ENCODE results near the gene KCNQ5.

KCNQ5 gene

DNA sequence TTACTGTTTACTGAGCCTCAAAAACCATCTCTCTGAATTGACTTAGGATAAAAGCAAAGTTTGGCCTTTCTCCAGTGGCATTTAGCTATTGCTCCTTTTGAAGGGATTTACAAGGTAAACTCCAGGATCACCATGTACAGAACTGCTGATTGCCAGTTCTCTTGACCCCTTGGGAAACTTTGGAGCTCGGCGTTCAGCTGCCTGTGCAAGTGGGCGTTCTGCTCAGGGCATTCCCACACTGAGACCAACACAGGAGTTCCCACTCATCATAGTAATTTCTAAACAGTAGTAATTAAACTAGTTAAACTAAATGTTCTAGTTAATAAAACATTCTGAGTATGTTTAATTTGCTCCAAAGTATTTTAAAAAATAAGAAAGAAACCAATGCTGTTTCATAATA is 14.9 kb downstream of the KCNQ5 start:
- H3K27ac ChIP-seq (ENCODE audit: low read depth, low read length), result no peak overlapping the region
- H3K4me2 ChIP-seq (ENCODE audit: low read depth, low read length, poor library complexity, severe bottlenecking), result no peak overlapping the region
- H4K20me1 ChIP-seq (ENCODE audit: low read depth, low read length), result peaks cover 17% of the 10 kb centered on the region
- TF ChIP-seq, protein P1, sequence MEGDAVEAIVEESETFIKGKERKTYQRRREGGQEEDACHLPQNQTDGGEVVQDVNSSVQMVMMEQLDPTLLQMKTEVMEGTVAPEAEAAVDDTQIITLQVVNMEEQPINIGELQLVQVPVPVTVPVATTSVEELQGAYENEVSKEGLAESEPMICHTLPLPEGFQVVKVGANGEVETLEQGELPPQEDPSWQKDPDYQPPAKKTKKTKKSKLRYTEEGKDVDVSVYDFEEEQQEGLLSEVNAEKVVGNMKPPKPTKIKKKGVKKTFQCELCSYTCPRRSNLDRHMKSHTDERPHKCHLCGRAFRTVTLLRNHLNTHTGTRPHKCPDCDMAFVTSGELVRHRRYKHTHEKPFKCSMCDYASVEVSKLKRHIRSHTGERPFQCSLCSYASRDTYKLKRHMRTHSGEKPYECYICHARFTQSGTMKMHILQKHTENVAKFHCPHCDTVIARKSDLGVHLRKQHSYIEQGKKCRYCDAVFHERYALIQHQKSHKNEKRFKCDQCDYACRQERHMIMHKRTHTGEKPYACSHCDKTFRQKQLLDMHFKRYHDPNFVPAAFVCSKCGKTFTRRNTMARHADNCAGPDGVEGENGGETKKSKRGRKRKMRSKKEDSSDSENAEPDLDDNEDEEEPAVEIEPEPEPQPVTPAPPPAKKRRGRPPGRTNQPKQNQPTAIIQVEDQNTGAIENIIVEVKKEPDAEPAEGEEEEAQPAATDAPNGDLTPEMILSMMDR (IDR thresholded peaks at IDR 0.05; ENCODE audit: insufficient read depth, low read length, poor library complexity, severe bottlenecking), result no peak
- TF ChIP-seq EZH2phosphoT487 (conservative IDR thresholded peaks at IDR 0.05; ENCODE audit: low read length), result no peak
- H2AFZ ChIP-seq (ENCODE audit: low read depth, low read length, severe bottlenecking), result no peak overlapping the region
- H3K36me3 ChIP-seq (ENCODE audit: low read length), result peaks cover 7% of the 10 kb centered on the region; the same call in 1 of the 2 replicates
- no peak overlapping the region for H3K4me3 ChIP-seq (ENCODE audit: insufficient read depth, low read length, poor library complexity, severe bottlenecking)
- no peak overlapping the region for H3K9ac ChIP-seq (ENCODE audit: low read length)
- no peaks in the 10 kb centered on the region for H3K27me3 ChIP-seq (ENCODE audit: low read length)
- H3K9me3 ChIP-seq (ENCODE audit: insufficient read depth, low read length), result no peaks in the 10 kb centered on the region
- peaks cover 100% of the 10 kb centered on the region for H3K79me2 ChIP-seq (ENCODE audit: insufficient read depth, low read length)
- no peaks in the 10 kb centered on the region for H3K9me2 ChIP-seq (replicated peaks; ENCODE audit: insufficient read depth, low read length)
- no peaks in the 10 kb centered on the region; the same call in 1 of the 2 replicates for H3F3A ChIP-seq (ENCODE audit: insufficient read depth)

DNA sequence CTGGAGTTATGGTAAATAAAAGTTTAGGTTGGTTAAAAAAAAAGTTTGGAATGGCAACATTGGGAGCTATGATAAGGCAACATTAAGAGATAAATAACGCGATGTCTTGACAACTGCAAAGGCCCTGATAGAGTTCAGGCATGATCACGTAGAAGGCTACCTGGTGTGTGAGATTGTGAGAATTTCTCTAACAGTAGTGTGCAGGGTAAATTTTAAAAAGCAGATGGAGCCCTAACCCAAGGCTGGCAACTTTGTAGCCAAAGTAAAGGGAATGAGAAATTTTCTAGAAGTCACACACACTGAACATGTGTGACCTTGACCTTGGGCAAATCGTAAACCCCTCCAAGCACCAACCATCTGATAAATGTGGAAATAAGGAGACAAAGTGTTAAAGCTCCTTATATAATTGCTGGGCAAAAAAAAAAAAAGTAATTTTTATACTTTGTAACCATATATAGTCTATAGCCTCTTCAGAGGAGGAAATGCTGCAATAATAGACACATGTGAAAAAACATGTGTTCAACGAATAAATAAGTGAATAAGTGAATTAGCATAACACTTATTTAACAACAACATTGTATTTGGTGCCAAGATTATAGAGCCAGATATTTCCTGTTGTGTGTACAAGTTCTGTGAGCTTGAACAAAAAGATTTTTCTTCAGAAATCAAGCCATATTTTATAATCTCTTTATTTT is 18.2 kb downstream of the KCNQ5 start:
- H3K79me2 ChIP-seq (ENCODE audit: insufficient read depth, low read length), result peaks cover 99% of the 10 kb centered on the region
- H3F3A ChIP-seq (ENCODE audit: insufficient read depth), result no peaks in the 10 kb centered on the region; the same call in 1 of the 2 replicates
- peaks cover 12% of the 10 kb centered on the region for H4K20me1 ChIP-seq (ENCODE audit: low read depth, low read length)
- H2AFZ ChIP-seq (ENCODE audit: low read depth, low read length, severe bottlenecking), result no peak overlapping the region
- H3K27ac ChIP-seq (ENCODE audit: low read depth, low read length), result no peak overlapping the region
- H3K9ac ChIP-seq (ENCODE audit: low read length), result no peak overlapping the region
- H3K36me3 ChIP-seq (ENCODE audit: low read length), result peaks cover 7% of the 10 kb centered on the region; the same call in 1 of the 2 replicates
- no peaks in the 10 kb centered on the region for H3K9me2 ChIP-seq (replicated peaks; ENCODE audit: insufficient read depth, low read length)
- TF ChIP-seq EZH2phosphoT487 (conservative IDR thresholded peaks at IDR 0.05; ENCODE audit: low read length), result no peak
- TF ChIP-seq, protein P1 (IDR thresholded peaks at IDR 0.05; ENCODE audit: insufficient read depth, low read length, poor library complexity, severe bottlenecking), result no peak
- no peak overlapping the region for H3K4me2 ChIP-seq (ENCODE audit: low read depth, low read length, poor library complexity, severe bottlenecking)
- H3K9me3 ChIP-seq (ENCODE audit: insufficient read depth, low read length), result no peaks in the 10 kb centered on the region
- H3K27me3 ChIP-seq (ENCODE audit: low read length), result no peaks in the 10 kb centered on the region
- no peak overlapping the region for H3K4me3 ChIP-seq (ENCODE audit: insufficient read depth, low read length, poor library complexity, severe bottlenecking)

DNA sequence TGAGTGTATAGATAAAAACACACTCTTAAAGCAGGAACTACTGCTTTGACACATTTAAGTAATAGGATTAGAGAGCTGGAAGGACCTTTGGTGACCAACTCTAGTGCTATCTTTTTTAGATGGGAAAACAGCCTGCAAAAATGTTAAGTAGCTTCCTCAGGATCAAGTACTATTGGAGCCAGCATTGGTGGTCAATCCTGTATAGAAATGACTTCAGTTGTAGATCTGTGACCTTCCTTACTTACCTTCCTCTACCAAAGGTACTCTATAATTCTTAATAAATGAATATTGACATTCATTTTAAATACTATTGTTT is 18.7 kb downstream of the KCNQ5 start:
- H3K4me2 ChIP-seq (ENCODE audit: low read depth, low read length, poor library complexity, severe bottlenecking), result no peak overlapping the region
- no peak overlapping the region for H3K9ac ChIP-seq (ENCODE audit: low read length)
- no peaks in the 10 kb centered on the region for H3K9me3 ChIP-seq (ENCODE audit: insufficient read depth, low read length)
- no peak overlapping the region for H3K4me3 ChIP-seq (ENCODE audit: insufficient read depth, low read length, poor library complexity, severe bottlenecking)
- TF ChIP-seq, protein P1 (IDR thresholded peaks at IDR 0.05; ENCODE audit: insufficient read depth, low read length, poor library complexity, severe bottlenecking), result no peak
- TF ChIP-seq EZH2phosphoT487 (conservative IDR thresholded peaks at IDR 0.05; ENCODE audit: low read length), result no peak
- no peaks in the 10 kb centered on the region; the same call in 1 of the 2 replicates for H3F3A ChIP-seq (ENCODE audit: insufficient read depth)
- peaks cover 7% of the 10 kb centered on the region; the same call in 1 of the 2 replicates for H3K36me3 ChIP-seq (ENCODE audit: low read length)
- no peaks in the 10 kb centered on the region for H3K27me3 ChIP-seq (ENCODE audit: low read length)
- no peak overlapping the region for H2AFZ ChIP-seq (ENCODE audit: low read depth, low read length, severe bottlenecking)
- no peak overlapping the region for H3K27ac ChIP-seq (ENCODE audit: low read depth, low read length)
- peaks cover 99% of the 10 kb centered on the region for H3K79me2 ChIP-seq (ENCODE audit: insufficient read depth, low read length)
- H3K9me2 ChIP-seq (replicated peaks; ENCODE audit: insufficient read depth, low read length), result no peaks in the 10 kb centered on the region
- H4K20me1 ChIP-seq (ENCODE audit: low read depth, low read length), result peaks cover 12% of the 10 kb centered on the region

Measured in SU-DHL-6 (cell line).